ENCODE measurements around the gene SMIM45.
A peak's percentile ranks its signal among the peaks of the same experiment; 100 is the strongest.

SMIM45 gene

GRCh38 chr22:41966225-41966606 is 14.3 kb downstream of the SMIM45 start:
- no peak for DNase-seq (ENCODE audit: low read depth in 2 of 3, low spot score in 2 of 3)

- peak in 2 of 3 donors; percentile 74 to 75 for DNase-seq (ENCODE audit: low read depth in 2 of 3, low spot score in 2 of 3)
Measured at GRCh38 chr22:41966607-41967240, 14.8 kb downstream of the SMIM45 start.

- peak in 1 of 3 donors; percentile 24 for DNase-seq (ENCODE audit: low read depth in 2 of 3, low spot score in 2 of 3)
Measured at GRCh38 chr22:41968601-41969000, 16.7 kb downstream of the SMIM45 start.

GRCh38 chr22:41969110-41969646 is 17.2 kb downstream of the SMIM45 start, which contains the start of gene SEPTIN3:
TSS of gene SEPTIN3 (plus strand) at chr22:41969443. CDS start at chr22:41971493, 2,050 bp downstream.
- no peak for DNase-seq (ENCODE audit: low read depth in 2 of 3, low spot score in 2 of 3)

- no peak for DNase-seq (ENCODE audit: low read depth in 2 of 3, low spot score in 2 of 3)
Measured at GRCh38 chr22:41970601-41971000, 18.7 kb downstream of the SMIM45 start.

- DNase-seq (ENCODE audit: low read depth in 2 of 3, low spot score in 2 of 3): no peak
Measured at GRCh38 chr22:41971431-41971830, 19.5 kb downstream of the SMIM45 start.

GRCh38 chr22:41974691-41975290 is 22.8 kb downstream of the SMIM45 start:
- no peak for DNase-seq (ENCODE audit: low read depth in 2 of 3, low spot score in 2 of 3)

GRCh38 chr22:41975299-41976069 is 23.5 kb downstream of the SMIM45 start:
- DNase-seq (ENCODE audit: low read depth in 2 of 3, low spot score in 2 of 3): no peak

GRCh38 chr22:41976070-41976901 is 24.3 kb downstream of the SMIM45 start:
- DNase-seq (ENCODE audit: low read depth in 2 of 3, low spot score in 2 of 3): peak in 2 of 3 donors; percentile 37 to 56

GRCh38 chr22:41976961-41977566 is 25.1 kb downstream of the SMIM45 start:
- DNase-seq (ENCODE audit: low read depth in 2 of 3, low spot score in 2 of 3): no peak

GRCh38 chr22:41978732-41979131 is 26.8 kb downstream of the SMIM45 start:
- no peak for DNase-seq (ENCODE audit: low read depth in 2 of 3, low spot score in 2 of 3)

- DNase-seq (ENCODE audit: low read depth in 2 of 3, low spot score in 2 of 3): no peak
Measured at GRCh38 chr22:41979423-41980250, 27.7 kb downstream of the SMIM45 start.

GRCh38 chr22:41982865-41983264 is 30.9 kb downstream of the SMIM45 start:
- DNase-seq (ENCODE audit: low read depth in 2 of 3, low spot score in 2 of 3): no peak

- DNase-seq (ENCODE audit: low read depth in 2 of 3, low spot score in 2 of 3): no peak
Measured at GRCh38 chr22:41983513-41984405, 31.8 kb downstream of the SMIM45 start.

GRCh38 chr22:41987276-41987675 is 35.3 kb downstream of the SMIM45 start:
- DNase-seq (ENCODE audit: low read depth in 2 of 3, low spot score in 2 of 3): no peak

GRCh38 chr22:41989246-41989645 is 37.3 kb downstream of the SMIM45 start:
- DNase-seq (ENCODE audit: low read depth in 2 of 3, low spot score in 2 of 3): no peak

- no peak for DNase-seq (ENCODE audit: low read depth in 2 of 3, low spot score in 2 of 3)
Measured at GRCh38 chr22:41991111-41991510, 39.2 kb downstream of the SMIM45 start.

- no peak for DNase-seq (ENCODE audit: low read depth in 2 of 3, low spot score in 2 of 3)
Measured at GRCh38 chr22:41992496-41992895, 40.5 kb downstream of the SMIM45 start.

Data from hematopoietic multipotent progenitor cell (in vitro differentiated cells).